HEK293T (cell line): Measurements from ENCODE around the gene PSG4.
"Not testable (repeated sequence)": the region's sequence is repeated elsewhere in the genome, so short reads cannot be mapped to it uniquely, and the experiment has no call there.

Experiments used
- CTCF ChIA-PET: fragments of 350-600 bp; formaldehyde crosslinking; extraction: SDS; loops from one replicate; lab custom pipeline; 2021; ENCODE audit warnings: antibody characterized with exemption, inconsistent platforms; lab: Yijun Ruan, JAX
- POLR2A ChIA-PET: fragments of 350-600 bp; formaldehyde crosslinking; extraction: SDS; loops from one replicate; lab custom pipeline; 2020; ENCODE audit warnings: antibody characterized with exemption, inconsistent platforms; lab: Yijun Ruan, JAX
- DNase-seq: peaks from one replicate; pipeline ENCODE4 v3.0.0; 2012; ENCODE audit warnings: mixed read lengths; ENCODE audit errors: extremely low spot score
- ARNT ChIP-seq: fragments of 450-650 bp; IDR thresholded peaks from 2 replicates; pipeline ENCODE4 v1.6.1; 2017; ENCODE audit warnings: mild to moderate bottlenecking
- BHLHE40 ChIP-seq: fragments of 450-650 bp; IDR thresholded peaks from 2 replicates; pipeline ENCODE4 v1.6.1; 2016; ENCODE audit warnings: mild to moderate bottlenecking, moderate library complexity, borderline replicate concordance
- CTBP1 ChIP-seq: fragments of 450-650 bp; IDR thresholded peaks from 2 replicates; pipeline ENCODE4 v1.6.1; 2016; ENCODE audit warnings: borderline replicate concordance
- FOXK2 ChIP-seq: fragments of 450-650 bp; IDR thresholded peaks from 2 replicates; pipeline ENCODE4 v1.6.1; 2016; ENCODE audit warnings: mild to moderate bottlenecking
- FOXM1 ChIP-seq: fragments of 450-650 bp; IDR thresholded peaks from 2 replicates; pipeline ENCODE4 v1.6.1; 2017; ENCODE audit warnings: mild to moderate bottlenecking, borderline replicate concordance
- L3MBTL2 ChIP-seq: fragments of 450-650 bp; conservative IDR thresholded peaks from 2 replicates; pipeline ENCODE4 v1.6.1; 2016; ENCODE audit warnings: mild to moderate bottlenecking
- LEF1 ChIP-seq: fragments of 450-650 bp; IDR thresholded peaks from 2 replicates; pipeline ENCODE4 v1.6.1; 2017; ENCODE audit warnings: mild to moderate bottlenecking, borderline replicate concordance
- NFRKB ChIP-seq: fragments of 450-650 bp; IDR thresholded peaks from 2 replicates; pipeline ENCODE4 v1.6.1; 2016; ENCODE audit warnings: mild to moderate bottlenecking, moderate library complexity
- SUZ12 ChIP-seq: fragments of 450-650 bp; IDR thresholded peaks from 2 replicates; pipeline ENCODE4 v1.6.1; 2016; ENCODE audit warnings: mild to moderate bottlenecking
- ZNF384 ChIP-seq: fragments of 450-650 bp; IDR thresholded peaks from 2 replicates; pipeline ENCODE4 v1.6.1; 2016
- TF ChIP-seq, protein P1 (sequence below): fragments of 450-650 bp; IDR thresholded peaks from 2 replicates; pipeline ENCODE4 v1.6.1; 2016

PSG4 gene

DNA sequence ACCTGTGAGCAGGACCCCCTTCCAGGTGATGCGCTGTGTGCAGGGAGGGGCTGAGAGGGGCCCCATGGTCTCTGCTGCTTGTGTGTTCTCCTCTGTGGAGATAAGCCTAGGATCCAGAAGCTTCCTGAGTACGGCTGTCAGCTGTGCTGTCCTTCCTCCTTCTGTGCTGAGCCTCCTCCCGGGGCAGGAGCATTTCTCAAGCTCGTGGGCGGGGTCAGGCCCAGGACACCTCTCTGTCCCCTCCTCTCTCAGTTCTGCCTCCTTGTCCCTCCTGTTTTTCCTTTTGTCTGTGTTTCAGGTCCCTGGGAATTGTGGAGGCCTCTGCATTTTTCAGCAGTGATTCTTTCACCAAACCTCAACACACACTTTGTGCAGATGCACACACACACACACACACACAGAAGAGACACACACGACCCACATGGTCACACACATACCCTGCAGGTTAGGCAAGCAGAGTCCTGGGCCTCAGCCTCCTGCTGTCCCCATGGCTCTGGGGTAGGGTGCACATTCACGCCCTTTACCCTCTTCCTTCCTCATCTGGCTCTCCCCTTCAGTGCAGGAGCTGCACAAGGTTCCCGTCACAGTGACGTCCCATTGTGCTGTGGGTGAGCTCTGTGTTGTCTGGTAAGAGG lies at the start of gene PSG4:
Gene PSG4, minus strand, starts transcription at position 168 of the 635 bp plus-strand sequence. Its CDS starts 102 bp downstream, at position 66.
- DNase-seq, POLR2A ChIA-PET: not testable (repeated sequence)
- CTCF ChIA-PET: interaction anchor here (0.6 to 1.2 kb wide), 3 partner anchors 14 to 1144 kb away, joined by 3 read pairs; no protein-coding TSS in a partner anchor

DNA sequence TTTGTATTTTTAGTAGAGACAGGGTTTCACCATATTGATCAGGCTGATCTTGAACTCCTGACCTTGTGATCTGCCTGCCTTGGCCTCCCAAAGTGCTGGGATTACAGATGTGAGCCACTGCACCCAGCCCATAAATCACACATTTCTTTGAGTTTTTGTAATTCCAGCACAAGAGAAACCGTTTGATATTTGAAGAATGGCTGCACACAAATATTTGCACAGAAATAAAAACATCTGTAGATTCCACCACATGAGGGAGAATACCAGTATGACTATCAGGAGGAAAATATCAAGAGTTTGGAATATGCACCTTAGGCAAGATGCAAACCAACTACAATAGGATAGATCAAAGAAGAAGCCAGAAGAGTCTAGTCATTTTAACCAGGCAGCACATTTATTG lies 46.0 kb upstream of the PSG4 start:
- POLR2A ChIA-PET, DNase-seq, CTCF ChIA-PET: not testable (repeated sequence)

DNA sequence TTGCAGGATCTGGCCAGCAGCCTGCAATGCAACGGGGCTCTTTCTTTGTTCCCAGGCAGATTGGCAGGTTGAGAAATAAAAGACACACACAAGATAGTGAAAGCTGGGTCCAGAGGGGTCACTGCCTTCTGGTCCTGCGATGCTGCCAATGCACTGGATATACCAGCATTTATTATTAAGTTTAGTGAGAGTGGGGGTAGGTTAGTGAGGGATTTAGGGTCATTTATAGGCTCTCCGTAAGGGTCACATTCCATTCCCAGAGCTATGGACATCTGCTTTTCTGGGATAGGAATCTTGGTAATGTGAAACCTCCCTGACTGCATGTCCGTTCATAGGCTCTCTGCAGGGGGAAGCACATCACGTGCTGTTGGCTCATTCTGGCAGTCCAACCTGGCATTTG lies 44.9 kb upstream of the PSG4 start:
- CTCF ChIA-PET, DNase-seq, POLR2A ChIA-PET: not testable (repeated sequence)

DNA sequence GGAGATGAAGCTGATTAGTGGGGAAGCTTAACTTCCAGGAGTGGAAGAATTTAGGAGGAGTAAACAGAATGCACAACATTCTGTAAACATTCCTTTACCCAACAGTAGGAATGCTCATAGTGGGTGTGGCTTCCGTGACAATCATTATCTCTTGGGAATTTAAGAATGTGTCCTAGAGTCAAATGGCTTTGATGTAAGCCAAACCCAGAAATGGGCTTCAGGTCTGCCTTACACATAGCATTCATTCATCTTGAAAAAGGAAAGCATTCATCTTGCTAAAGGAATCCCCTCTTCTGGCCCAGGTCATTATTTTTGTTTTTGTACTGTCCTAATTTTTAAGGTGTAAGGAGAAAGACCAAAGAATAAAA lies 43.2 kb upstream of the PSG4 start:
- DNase-seq, POLR2A ChIA-PET, CTCF ChIA-PET: not testable (repeated sequence)

DNA sequence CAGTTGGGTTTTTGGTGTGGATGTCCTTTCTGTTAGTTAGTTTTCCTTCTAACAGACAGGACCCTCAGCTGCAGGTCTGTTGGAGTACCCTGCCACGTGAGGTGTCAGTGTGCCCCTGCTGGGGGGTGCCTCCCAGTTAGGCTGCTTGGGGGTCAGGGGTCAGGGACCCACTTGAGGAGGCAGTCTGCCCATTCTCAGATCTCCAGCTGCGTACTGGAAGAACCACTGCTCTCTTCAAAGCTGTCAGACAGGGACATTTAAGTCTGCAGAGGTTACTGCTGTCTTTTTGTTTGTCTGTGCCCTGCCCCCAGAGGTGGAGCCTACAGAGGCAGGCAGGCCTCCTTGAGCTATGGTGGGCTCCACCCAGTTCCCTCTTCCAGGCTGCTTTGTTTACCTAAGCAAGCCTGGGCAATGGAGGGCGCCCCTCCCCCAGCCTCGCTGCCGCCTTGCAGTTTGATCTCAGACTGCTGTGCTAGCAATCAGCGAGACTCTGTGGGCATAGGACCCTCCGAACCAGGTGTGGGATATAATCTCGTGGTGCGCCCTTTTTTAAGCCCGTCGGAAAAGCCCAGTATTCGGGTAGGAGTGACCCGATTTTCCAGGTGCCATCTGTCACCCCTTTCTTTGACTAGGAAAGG lies 41.9 kb upstream of the PSG4 start:
- CTCF ChIA-PET, DNase-seq: not testable (repeated sequence)

DNA sequence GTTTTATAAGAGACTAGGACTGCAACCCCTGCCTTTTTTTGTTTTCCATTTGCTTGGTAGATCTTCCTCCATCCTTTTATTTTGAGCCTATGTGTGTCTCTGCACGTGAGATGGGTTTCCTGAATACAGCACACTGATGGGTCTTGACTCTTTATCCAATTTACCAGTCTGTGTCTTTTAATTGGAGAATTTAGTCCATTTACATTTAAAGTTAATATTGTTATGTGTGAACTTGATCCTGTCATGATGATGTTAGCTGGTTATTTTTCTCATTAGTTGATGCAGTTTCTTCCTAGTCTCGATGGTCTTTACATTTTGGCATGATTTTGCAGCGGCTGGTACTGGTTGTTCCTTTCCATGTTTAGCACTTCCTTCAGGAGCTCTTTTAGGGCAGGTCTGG lies 40.4 kb upstream of the PSG4 start:
- DNase-seq, CTCF ChIA-PET, POLR2A ChIA-PET: not testable (repeated sequence)

More for the DNA sequence above, 41.9 kb upstream of the PSG4 start:
- POLR2A ChIA-PET: not testable (repeated sequence)

DNA sequence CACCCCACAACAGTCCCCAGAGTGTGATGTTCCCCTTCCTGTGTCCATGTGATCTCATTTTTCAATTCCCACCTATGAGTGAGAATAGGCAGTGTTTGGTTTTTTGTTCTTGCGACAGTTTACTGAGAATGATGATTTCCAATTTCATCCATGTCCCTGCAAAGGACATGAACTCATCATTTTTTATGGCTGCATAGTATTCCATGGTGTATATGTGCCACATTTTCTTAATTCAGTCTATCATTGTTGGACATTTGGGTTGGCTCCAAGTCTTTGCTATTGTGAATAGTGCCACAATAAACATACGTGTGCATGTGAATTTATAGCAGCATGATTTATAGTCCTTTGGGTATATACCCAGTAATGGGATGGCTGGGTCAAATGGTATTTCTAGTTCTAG lies 36.8 kb upstream of the PSG4 start:
- POLR2A ChIA-PET, DNase-seq, CTCF ChIA-PET: not testable (repeated sequence)

DNA sequence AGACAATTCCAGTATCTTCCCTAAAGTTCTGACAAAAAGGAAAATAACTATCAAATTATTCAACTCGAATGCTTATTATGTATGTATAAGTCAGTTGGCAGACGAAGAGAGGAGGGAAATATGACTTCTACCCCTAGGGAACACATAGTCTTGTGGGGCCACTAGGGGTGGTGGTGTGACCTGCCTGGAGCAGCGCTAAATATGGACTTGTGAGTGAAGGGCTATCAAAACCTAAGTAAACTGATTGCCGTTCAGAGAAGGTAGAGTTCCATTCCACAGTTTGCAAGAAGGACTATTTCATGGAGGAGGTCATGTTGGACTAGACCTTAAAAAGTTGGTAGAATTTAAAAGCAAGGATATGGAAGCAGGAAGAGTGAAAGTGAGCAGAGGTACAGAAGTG lies 32.8 kb upstream of the PSG4 start:
- DNase-seq, POLR2A ChIA-PET, CTCF ChIA-PET: not testable (repeated sequence)

DNA sequence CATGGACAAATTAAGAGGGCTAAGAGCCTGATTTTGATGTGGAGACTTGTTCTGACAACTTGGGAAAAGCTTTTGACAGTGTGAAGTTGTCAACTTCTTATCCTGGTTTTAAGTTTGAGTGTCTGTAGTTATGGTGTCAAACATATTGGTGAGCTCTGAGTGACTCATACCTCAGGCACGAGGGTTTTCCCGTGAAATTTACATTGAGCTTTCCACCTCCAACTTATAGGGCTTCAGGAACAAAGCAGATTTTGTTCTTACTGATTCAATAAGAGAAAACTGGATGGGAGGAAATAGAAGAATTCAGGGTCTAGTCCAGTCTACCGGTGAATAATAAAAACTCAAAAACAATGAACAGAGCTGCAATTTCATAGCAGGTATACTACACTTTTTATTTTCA lies 30.2 kb upstream of the PSG4 start:
- CTCF ChIA-PET: interaction anchor here (0.9 kb wide), 1 partner anchor 39 kb away, joined by 6 read pairs; no protein-coding TSS in a partner anchor
- DNase-seq, POLR2A ChIA-PET: not testable (repeated sequence)

DNA sequence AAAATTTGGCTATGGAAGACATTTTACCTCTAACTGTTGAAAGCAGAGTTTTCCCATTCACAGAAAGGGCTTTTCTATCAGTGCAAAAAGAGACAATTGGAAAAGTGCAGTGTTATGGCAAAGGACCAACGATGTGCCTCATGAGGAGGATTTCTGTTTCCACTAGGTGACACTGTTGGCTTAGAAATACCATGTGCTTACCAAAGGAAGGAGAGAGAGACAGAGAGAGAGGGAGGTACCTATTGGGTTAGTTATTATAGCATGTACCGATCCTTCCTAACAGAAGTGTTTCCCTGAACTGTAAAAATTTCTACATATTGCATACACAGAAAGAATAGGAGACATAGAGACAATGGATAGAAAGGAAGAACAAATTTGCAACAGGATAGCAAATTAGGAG lies 23.9 kb upstream of the PSG4 start:
- no peak for TF ChIP-seq FOXM1
- TF ChIP-seq FOXK2: no peak
- TF ChIP-seq L3MBTL2: no peak
- TF ChIP-seq ZNF384: no peak
- TF ChIP-seq LEF1: no peak
- ChIA-PET POLR2A (no interaction called here), CTCF (no interaction called here)
- DNase-seq: peak; percentile 22

DNA sequence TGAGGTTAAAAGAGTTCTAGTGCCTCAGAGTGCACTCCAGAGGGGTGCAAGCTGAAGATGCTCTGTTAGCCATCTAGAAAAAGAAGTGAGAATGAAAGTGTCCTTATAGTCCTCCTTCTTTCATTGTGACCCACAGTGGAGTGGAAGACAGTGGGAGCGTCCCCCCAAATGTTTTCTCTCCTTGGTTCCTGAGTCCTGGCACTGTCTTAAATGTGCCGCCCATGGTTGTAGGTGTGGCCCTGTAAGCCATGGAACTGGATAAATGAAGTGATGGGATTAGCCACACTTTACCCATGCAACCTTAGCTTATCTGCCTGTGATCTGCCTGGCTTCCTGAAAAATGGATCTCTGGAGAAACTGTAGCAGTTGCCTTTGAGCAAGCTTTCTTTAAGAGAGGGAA lies 23.3 kb upstream of the PSG4 start:
- POLR2A ChIA-PET, CTCF ChIA-PET, DNase-seq: not testable (repeated sequence)

DNA sequence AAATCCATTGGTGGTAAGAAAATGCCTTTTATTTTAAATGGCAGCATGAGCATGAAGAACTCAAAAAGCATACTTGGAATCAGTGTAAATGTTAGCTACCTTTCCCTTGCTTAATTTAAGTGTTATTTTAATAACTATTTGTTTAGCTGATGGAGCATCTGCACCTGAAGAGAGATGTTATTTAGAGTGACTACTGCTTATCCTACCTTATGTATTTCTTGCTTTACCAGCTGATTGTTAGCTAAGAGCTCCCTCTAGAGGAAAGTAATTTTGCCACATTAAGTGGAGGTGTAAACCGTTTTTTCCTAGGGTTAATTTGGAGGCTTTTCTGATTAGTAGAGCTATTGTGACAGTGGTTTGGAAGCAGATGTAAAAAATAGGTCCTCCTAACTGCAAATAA lies 21.5 kb upstream of the PSG4 start:
- DNase-seq, POLR2A ChIA-PET: not testable (repeated sequence)
- TF ChIP-seq ARNT: 0 out of 2 replicates have a peak, but pooled peaks have one; percentile 23
- TF ChIP-seq FOXM1: peak; percentile 76
- CTCF ChIA-PET: interaction anchor here (0.6 to 1.7 kb wide), 5 partner anchors 19 to 125 kb away, joined by 3 to 6 read pairs (median 3); no protein-coding TSS in a partner anchor

DNA sequence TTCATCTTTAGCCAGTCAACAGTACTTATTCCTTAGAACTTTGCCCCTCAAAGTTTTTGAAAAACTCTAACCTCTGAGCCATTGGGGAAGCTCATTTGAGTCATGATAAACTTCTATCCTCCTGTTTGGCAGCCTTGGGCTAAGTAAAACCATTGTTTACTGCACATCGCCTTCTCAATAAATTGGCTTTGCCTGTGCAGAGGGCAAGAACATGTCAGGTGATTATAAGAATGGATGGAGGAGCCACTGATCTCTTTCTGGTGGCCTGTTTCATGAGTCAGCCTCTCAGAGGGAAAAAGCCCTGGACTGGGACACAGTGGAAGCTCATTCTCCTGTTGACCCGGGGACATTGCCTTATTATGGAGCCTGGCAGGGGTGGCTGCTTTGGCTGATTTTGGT lies 19.4 kb upstream of the PSG4 start:
- CTCF ChIA-PET: interaction anchor here (0.7 to 1.4 kb wide), 5 partner anchors 14 to 52 kb away, joined by 3 to 4 read pairs (median 3); no protein-coding TSS in a partner anchor
- POLR2A ChIA-PET: interaction anchor here (1.2 kb wide), 1 partner anchor 33 kb away, joined by 3 read pairs; no protein-coding TSS in a partner anchor
- TF ChIP-seq BHLHE40 (no peak), FOXM1 (no peak), CTBP1 (no peak), SUZ12 (no peak), NFRKB (no peak), L3MBTL2 (no peak), ARNT (no peak)
- TF ChIP-seq, protein P1, sequence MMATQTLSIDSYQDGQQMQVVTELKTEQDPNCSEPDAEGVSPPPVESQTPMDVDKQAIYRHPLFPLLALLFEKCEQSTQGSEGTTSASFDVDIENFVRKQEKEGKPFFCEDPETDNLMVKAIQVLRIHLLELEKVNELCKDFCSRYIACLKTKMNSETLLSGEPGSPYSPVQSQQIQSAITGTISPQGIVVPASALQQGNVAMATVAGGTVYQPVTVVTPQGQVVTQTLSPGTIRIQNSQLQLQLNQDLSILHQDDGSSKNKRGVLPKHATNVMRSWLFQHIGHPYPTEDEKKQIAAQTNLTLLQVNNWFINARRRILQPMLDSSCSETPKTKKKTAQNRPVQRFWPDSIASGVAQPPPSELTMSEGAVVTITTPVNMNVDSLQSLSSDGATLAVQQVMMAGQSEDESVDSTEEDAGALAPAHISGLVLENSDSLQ: no peak
- no peak for DNase-seq

DNA sequence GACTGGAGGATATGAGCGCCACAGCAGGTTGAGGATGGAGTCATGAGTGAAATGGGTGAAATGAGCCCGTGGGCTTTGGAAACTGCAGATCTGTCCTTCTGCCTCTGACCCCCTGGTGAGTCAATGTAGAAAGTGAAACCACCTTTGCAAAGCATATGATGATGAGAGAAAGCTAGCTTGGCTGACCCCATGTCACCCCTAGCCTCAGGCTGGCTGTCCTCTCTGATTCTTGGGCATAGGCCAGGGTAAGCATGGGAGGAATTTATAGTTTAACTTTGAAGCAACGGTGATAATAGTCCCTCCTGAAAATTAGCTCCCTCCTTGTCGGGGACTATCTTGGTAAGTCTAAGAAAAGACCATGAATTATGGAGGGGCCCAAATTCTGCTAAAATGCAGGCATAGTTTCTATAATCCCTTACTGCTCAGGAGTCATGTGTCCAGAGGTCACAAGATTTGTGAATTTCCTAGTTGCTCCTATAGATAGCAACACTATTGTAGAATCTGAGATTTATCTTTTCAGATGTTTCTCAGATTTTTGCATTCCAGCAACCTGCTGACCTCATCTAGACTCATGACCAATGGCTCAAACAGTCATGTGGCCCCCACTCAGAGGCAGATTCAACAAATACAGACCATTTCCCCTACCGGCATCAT lies 18.9 kb upstream of the PSG4 start:
- ChIA-PET POLR2A (interaction anchor here (1.2 kb wide), 1 partner anchor 32 kb away, joined by 3 read pairs; no protein-coding TSS in a partner anchor), CTCF (interaction anchor here (0.7 to 1.4 kb wide), 5 partner anchors 14 to 53 kb away, joined by 3 to 4 read pairs (median 3); no protein-coding TSS in a partner anchor)
- not testable (repeated sequence) for DNase-seq

DNA sequence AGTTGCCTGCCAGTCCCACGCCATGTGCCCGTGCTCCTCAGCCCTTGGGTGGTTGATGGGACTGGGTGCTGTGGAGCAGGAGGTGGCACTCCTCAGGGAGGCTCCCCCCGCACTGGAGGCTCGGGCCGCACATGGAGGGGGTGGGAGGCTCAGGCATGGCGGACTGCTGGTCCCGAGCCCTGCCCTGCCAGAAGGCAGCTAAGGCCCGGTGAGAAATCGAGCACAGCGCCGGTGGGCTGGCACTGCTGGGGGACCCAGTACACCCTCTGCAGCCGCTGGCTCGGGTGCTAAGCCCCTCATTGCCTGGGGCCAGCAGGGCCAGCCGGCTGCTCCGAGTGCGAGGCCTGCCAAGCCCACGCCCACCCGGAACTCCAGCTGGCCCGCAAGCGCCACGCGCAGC lies 16.5 kb upstream of the PSG4 start:
- not testable (repeated sequence) for DNase-seq
- POLR2A ChIA-PET: interaction anchor here (1.4 kb wide), 1 partner anchor 14 kb away, joined by 3 read pairs; no protein-coding TSS in a partner anchor
- CTCF ChIA-PET: interaction anchor here (1.0 kb wide), 1 partner anchor 11 kb away, joined by 3 read pairs; no protein-coding TSS in a partner anchor
